HL-60/S4 (cell line): ENCODE measurements around the gene PIAS2.
"Not testable (repeated sequence)": the region's sequence is repeated elsewhere in the genome, so short reads cannot be mapped to it uniquely, and the experiment has no call there.

Experiments
- in situ Hi-C: fragments of 300-500 bp; cut with MboI; formaldehyde crosslinking; loops from 2 replicates; pipeline ENCODE4 v1.14.3; 2022; ENCODE audit warnings: low sequenced_read_pairs

Gene PIAS2

DNA sequence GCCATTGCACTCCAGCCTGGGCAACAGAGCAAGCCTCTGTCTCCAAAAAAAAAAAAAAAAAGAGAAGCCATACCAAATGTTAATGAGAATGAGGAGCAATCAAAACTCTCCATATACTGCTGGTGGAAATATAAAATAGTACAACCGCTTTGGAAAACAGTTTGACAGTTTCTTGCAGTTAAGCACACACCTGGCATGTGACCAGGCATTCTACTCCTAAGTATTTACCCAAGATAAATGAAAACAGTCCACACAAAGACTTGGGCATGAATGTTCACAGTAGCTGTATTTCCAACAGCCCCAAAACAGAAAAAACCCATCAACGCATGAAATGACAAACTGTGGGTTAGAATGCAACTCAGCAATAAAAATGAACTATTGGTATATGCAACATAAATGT, 84.5 kb downstream of the PIAS2 start:
- in situ Hi-C loops, result no loop called here

DNA sequence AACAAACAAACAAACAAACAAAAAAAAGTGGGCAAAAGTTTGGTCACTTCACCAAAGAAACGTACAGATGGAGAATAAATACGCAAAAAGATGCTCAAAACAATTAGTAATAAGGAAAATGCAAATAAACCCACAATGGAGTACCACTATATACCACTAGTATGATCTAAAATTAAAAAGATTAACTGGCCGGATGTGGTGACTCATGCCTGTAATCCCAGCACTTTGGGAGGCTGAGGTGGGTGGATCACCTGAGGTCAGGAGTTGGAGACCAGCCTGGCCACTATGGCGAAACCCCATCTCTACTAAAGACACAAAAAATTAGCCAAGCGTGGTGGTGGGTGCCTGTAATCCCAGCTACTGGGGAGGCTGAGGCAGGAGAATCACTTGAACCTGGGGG, 84.9 kb downstream of the PIAS2 start:
- in situ Hi-C loops, result not testable (repeated sequence)

DNA sequence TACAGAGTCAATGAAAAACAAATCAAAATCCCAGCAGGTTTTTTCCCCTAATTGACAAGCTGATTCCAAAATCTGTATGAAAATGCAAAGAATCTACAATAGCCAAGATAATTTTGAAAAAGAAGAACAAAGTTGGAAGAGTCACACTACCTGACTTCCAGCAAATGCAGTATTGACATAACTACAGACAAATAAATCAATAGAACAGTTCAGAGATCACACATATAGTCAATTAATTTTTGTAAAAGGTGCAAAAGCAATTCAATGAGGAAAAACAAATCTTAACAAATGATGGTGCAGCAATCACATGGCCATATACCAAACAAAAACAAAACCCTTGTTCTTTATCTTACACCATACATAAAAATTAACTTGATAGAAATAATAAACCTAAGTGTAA, 85.9 kb downstream of the PIAS2 start:
- in situ Hi-C loops, result no loop called here

DNA sequence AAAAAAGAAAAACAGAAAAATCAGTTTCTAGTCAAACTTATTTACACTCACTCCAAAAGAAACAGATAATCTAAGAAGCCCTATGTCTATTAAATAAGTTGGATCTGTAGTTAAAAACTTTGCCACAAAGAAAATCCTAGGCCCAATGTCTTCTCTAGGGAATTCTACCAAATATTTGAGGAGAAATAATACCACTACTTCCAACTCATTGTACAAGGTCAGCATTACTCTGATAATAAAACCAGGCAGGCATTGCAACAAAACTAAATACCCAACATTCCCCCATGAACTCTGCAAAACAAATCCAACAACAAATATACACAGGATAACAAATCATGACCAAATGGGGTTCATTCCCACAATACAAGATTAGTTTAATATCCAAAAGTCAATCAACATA, 86.7 kb downstream of the PIAS2 start:
- in situ Hi-C loops, result no loop called here

DNA sequence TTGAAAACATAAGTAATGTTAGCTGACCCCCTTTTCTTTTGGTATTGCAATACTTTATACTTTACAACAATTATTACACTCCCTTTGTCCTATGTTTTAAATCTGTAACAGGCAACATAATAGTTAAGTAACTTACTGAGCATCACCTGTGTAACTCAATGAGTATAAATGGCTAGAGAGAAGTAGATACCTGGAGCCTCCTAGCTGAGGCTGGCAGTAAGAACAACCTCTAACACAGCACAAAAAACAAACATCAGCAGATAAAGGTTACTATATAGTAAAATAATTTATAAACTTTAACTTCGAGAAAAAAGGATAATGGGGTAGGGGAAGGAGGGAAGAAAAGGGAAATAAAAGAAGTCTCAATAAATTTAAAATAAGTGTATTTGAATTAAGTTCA, 87.4 kb downstream of the PIAS2 start:
- in situ Hi-C loops, result no loop called here

DNA sequence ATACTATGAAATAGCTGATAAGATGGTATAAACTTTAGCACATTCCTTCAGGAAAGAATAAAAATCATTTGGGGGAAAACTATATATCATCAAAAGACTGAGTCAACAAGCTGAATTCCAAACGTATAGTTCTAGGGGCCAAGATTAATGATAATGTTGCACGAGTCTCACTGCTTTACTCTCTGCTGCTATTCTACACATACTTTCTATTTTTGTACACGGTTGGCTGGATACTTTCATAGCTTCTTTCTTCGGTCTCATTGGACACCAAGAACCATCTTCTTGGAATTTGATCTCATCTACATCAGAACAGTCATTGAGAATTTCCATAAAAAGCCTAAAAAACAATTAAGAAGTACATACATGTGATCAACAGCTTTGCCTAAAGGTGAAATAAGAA, 87.8 kb downstream of the PIAS2 start:
- in situ Hi-C loops, result no loop called here

DNA sequence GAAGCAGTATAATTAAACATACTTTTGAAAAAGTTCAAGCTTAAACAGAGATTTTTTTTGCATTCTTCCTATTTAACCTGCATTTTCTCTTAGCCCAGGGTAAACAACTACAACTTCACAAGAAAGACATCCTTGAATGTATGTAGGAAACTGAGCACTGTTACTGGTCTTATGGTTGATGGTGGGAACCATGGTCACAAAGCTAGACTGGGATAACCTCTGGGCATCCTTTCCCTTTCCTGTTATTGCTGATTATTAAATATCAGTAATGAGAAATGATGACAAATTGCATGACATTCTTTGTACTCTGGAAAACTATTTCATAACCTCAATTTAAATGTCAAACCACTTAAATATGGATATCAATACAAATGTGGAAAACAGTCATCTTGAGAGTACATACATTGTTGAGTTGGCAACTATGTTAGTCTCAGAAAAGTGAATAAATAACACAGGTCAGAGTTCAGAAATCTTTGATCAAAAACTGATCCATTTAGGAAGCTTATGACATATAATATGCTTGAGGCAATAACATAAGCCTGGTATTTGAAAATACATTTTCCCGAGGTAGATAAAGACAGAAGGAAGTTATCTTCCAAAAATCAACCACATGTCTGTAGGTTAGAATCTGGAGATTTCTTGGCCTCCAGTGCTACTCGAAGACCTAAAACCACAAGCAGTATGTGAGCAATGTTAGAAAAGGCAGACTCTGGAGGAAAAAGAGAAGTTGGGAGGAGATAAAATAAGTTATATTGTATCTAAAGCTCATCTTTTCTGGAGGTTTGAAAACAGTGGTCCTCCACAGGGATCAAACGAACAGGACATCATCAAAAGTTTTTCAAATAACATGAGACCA, 95.2 kb downstream of the PIAS2 start:
- in situ Hi-C loops, result no loop called here

DNA sequence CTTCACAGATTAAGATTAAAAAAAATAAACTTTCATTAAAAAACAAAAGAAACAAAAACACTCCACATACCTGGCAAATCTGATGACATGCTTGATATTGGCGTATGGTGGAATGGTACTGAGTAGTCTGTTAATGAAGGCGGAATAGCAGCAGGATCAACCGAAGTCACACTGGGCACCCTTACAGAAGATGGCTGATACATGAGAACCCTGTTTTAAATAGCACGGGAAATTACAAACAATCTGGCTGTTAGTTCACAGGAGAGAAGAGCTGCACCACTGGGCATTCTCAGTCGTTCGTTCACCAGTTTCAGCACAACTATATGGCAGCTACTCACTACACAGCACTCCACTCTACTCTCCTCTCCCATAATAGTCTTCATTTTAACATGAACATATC, 96.4 kb downstream of the PIAS2 start:
- in situ Hi-C loops, result no loop called here

DNA sequence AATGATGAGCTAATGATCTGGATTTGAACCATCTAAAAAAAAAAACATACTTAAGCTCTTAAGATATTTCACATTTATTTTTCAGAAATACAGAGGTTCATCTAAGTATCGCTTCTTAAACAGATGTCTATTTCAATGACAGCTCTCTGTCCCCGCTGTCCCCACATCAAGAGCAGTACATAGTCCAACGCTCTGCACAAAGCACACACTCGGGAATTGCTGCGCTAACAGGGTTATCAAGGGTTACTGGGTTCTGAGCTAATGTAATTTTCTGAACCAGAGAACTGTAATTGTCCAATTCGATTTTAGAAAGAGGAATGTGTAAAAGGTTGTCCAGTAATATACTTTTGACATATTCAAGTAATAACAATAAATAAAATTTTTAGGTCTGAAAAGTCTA, 101.6 kb downstream of the PIAS2 start:
- in situ Hi-C loops, result no loop called here

DNA sequence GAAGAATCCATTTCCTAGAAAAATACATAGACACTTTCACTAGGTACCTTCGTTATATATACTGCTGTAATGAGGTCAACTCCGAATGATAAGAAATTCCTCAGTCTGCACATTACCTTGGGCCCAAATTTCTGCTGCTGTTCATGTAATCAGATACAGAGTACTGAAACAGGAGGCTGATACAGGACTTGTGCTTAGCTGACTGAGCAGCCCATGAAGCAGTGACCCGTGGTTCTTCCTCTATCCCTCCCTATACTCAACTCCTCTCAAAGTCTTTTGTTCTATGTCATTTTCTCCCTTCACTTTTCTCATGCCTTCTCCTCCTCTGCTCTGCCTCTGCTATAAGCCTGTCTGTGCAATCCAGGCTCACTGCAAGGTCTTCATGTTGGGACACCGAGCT, 102.9 kb downstream of the PIAS2 start:
- in situ Hi-C loops, result no loop called here

DNA sequence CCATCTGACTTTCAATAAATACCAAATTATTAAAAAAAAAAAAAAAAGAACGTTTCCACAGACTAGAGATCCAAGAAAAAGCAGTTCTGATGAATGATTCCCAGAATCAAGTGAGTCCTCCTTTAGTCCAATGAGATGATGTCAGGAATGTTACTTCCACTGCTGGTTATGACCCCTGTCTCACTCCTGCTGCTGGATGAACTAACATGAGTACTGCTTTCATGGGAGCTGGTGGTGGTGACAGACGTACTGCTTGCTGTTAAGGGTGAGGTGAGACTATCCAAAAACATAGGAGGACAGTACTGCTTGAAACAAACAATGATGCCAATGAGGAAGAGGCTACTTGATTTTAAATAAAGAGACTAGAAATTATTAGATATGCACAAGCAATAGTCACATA, 105.0 kb downstream of the PIAS2 start:
- in situ Hi-C loops, result no loop called here

DNA sequence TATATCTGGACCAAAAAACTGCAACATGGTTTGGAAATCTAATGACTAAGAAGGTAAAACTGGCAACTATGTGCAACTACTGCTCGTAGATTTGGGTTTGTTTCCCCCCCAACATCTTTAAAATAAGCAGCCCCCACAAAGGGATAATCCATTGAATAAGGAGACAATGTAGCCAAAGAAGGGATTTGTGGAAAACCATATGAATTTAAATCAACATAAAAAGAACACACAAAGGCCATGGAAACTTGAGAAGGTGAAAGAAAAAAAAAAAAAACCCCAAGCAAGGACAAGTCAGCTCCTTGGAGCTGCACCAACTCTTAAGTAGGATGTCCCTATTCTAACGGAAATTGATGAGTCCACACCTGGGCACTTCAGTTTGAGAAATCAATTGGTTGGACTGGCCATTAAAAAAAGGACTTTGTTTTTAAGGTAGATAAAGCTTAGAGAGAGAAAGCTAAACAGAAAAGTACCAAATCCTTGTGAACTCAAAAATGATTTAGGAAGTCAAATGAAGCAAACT, 106.8 kb downstream of the PIAS2 start:
- in situ Hi-C loops, result no loop called here

DNA sequence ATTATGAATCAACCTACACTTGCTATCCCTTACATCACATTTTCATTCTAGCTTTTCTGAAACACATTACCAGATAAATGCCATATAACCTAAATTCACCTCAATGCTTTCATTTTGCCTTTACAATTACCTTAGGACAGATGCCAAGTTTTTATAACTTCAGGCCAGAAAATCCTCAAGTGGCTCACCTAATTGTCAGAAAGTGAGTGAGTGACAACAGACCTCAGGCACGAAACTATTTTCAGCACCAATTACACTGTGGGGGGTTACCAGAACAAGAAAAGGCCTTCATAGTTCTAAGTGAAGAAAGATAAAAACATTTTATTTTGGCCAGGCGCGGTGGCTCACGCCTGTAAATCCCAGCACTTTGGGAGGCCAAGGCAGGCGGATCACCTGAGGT, 108.2 kb downstream of the PIAS2 start:
- in situ Hi-C loops, result no loop called here

DNA sequence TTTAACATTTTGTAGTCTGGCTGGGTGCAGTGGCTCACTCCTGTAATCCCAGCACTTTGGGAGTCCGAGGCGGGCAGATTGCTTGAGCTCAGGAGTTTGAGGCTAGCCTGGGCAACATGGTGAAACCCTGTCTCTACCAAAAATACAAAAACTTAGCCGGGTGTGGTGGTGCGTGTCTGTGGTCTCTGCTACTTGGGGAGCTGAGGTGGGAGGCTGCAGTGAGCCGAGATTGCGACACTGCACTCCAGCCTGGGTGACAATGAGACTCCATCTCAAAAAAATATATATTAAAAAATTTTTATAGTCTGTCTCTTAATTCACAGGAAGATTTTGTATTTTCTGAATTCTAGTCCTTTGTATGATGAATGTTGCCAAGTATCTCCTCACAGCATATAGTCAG, 121.4 kb downstream of the PIAS2 start:
- in situ Hi-C loops, result not testable (repeated sequence)

DNA sequence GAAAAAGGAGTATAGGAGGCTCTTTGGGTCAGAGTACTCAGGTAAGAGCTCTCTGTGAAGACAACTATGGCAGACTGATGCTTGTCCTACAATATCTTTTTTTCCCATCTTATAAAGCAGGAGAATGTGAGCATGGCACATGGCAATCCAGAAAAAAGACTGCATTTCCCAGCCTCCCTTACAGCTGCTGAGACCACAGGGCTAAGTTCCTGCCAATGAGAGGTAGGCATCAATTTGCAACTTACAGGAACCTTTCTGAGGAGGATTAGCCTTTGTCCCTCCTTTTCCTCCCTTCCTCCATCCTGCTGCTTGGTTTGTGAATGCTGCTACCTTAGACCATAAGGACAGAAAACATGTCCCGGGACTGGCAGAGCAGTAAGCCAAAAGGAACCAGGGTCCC, 122.7 kb downstream of the PIAS2 start:
- in situ Hi-C loops, result no loop called here

DNA sequence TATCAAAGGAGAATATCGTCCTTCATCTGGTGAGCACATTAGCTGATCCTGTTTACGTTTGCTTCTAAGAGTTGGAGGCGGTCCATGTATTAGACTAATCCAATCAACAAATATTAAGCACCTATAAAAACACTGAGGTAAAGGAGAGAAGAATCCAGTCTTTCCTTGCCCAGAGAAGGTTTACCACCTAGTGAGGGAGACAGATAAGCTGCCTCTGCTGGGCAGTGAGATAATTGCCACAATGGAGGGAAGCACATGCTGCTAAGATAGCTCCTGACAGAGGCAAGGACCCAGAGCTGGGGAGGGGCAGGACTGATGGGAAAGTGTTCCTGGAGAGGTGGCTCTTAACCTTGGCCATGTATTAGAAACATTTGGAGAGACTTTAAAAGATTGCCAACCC, 123.7 kb downstream of the PIAS2 start:
- in situ Hi-C loops, result no loop called here

DNA sequence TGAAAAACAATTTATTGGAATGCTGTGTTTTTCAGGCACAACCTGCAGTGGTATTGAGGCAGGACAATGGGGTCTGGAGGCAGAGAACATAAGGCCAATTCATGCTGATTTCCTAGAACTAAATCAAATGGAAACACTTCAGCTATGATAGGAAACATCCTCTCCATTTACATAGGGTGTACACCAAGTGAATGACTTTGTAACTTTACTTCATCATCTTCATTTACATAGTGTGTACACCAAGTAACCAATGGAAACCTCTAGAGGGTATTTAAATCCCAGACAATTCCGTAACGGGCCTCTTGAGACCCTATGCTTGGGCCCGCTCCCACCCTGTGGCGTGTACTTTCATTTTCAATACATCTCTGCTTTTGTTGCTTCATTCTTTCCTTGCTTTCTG, 128.2 kb downstream of the PIAS2 start:
- in situ Hi-C loops, result no loop called here

DNA sequence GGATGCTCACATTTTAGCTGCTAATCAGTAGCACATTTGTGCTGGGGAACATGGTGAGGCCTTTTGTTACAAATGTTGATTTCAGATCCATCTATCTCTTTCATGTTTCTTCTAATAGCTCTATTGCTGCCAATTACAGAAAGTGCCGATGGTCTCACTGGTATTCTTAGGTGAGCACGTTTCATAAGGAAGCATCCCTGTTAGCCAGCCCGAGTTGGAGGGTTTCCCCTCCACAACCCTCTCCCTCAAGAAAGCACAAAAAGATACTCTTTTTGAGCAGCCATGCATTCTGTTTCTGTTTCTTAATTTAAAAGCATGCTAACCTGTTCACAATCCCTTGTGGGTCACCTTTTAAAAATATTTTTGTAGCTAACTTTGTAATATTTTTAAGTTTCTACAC, 129.6 kb downstream of the PIAS2 start:
- in situ Hi-C loops, result no loop called here

DNA sequence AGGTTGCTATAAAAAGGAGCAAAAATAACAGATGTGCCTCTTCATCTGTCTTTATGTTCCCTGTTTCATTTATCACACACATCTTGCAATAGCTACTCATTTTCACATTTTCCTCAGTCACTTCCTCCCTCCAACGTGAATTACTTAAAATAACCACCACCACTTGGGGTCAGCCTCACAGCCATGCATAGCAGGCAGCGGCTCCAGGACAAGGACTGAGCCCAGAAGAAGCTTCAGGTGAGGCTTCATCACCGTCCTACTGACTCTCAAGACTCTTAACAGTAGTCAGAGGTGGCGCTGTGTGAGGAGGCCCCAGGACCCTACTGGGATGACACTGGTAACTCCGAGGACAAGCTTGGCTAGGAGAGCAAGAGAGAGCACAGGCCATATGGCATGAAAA, 144.9 kb downstream of the PIAS2 start:
- in situ Hi-C loops, result no loop called here

DNA sequence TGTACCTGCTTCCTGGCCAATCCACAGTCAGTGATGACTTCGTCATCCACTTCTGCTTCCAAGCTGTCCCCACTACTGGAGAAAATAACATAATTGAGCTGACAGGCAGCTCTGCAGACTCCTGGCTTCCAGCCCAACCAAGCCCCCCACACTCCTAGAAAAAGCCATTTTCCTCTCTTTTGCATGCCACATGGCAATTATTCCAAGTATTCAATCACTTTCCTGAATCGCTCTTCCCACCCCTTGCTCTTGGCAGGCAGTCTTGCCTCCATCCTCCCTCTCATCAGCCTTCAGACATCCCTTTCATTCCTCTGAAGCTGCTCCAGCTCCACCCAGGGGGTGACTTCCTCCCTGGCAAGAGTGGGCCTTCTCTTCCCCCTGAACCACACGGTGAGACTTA, 146.2 kb downstream of the PIAS2 start:
- in situ Hi-C loops, result no loop called here

DNA sequence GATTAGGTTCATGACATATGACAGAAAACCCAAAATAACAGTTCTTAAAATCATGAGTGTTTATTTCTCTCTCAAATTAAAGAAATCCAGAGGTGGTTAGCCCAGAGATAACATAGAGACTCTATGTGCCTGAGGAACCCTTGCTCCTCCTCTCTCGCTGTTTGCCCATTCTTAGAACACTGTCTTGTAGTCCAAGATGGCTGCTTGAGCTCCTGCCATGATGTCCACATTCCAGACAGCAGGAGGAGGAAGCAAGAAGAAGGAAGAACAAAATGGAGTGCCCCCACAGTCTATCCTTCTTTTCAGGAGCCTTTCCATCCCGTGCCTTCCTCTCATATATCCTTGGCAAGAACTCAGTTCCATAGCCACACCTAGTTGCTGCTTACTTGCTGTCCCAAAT, 146.6 kb downstream of the PIAS2 start:
- in situ Hi-C loops, result no loop called here

DNA sequence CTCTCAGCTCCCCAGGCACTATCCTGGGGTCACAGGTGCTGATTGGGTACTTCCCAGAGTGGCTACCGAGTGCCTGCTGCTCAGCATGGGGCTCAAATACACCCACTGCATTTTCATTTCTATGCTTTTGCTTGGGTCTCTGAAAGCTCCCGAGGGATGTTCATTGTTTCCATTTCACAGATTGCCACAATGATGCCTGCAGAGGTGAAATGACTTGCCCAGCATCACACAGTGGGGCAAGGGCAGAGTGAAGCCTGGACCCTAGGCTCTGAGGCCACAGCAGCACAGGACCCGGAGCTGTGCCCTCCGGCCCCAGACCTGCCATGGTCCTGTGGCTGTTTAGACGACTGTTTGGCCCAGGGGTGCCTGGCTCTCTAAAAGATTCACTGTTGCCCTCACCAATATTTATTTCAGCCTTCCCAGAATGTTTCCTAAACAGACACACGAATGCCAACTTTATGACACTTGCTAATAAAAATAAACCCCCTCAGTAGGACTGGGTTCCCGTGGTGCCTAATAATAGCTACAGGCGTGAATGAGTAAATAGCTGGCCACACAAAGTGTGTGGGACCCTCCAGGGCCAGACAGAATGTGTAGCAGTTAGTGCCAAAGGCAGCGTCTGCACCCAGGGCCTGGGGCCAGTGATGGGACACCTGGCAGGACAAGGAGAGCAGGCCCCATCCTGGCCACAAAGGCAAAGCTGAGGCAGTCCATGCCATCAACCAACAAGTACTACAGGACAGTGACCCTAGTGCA, 149.0 kb downstream of the PIAS2 start:
- in situ Hi-C loops, result no loop called here
